H9 (cell line): Measurements from ENCODE around the gene CCNT2. TPM values are rescaled to one million over a fixed set of nuclear protein-coding genes. Genes with fewer than 3 reads are reported as not detected.

Experiments
- DNase-seq: peaks from one replicate; pipeline ENCODE4 v3.0.0-alpha.2; 2017
- H2AFZ ChIP-seq: one replicate; pipeline ENCODE4 v1.6.1; 2013; ENCODE audit warnings: mild to moderate bottlenecking, low read length, control low read depth, moderate library complexity
- H2AK5ac ChIP-seq: 2 replicates; pipeline ENCODE4 v1.6.1; 2013; ENCODE audit warnings: low read length, control low read depth, mixed read lengths; ENCODE audit not compliant: insufficient read length
- H2BK120ac ChIP-seq: one replicate; pipeline ENCODE4 v1.6.1; 2013; ENCODE audit warnings: low read depth, mild to moderate bottlenecking, low read length, control low read depth, inconsistent platforms; ENCODE audit not compliant: poor library complexity, severe bottlenecking
- H2BK12ac ChIP-seq: 2 replicates; pipeline ENCODE4 v1.6.1; 2013; ENCODE audit warnings: low read length, control low read depth, mixed read lengths, low read depth; ENCODE audit not compliant: insufficient read length
- H2BK15ac ChIP-seq: 2 replicates; pipeline ENCODE4 v1.6.1; 2013; ENCODE audit warnings: low read depth, low read length, control low read depth
- H2BK20ac ChIP-seq: one replicate; pipeline ENCODE4 v1.6.1; 2013; ENCODE audit warnings: low read depth, mild to moderate bottlenecking, low read length, control low read depth, inconsistent platforms; ENCODE audit not compliant: poor library complexity, severe bottlenecking
- H2BK5ac ChIP-seq: 2 replicates; pipeline ENCODE4 v1.6.1; 2013; ENCODE audit warnings: low read length, control low read depth, mixed read lengths; ENCODE audit not compliant: insufficient read length
- H3K14ac ChIP-seq: 2 replicates; pipeline ENCODE4 v1.6.1; 2013; ENCODE audit warnings: low read length, control low read depth; ENCODE audit not compliant: insufficient read depth
- H3K18ac ChIP-seq: 2 replicates; pipeline ENCODE4 v1.6.1; 2013; ENCODE audit warnings: low read depth, mild to moderate bottlenecking, mixed read lengths, low read length, control low read depth; ENCODE audit not compliant: insufficient read length
- H3K23ac ChIP-seq: 2 replicates; pipeline ENCODE4 v1.6.1; 2013; ENCODE audit warnings: low read length, control low read depth, mixed read lengths, low read depth; ENCODE audit not compliant: insufficient read length
- H3K23me2 ChIP-seq: 2 replicates; pipeline ENCODE4 v1.6.1; 2013; ENCODE audit warnings: low read depth, mild to moderate bottlenecking, mixed read lengths, low read length, control low read depth; ENCODE audit not compliant: insufficient read length, poor library complexity, severe bottlenecking
- H3K27ac ChIP-seq: 2 replicates; pipeline ENCODE4 v1.5.1; 2013; ENCODE audit warnings: low read length, control low read depth, mixed read lengths, low read depth; ENCODE audit not compliant: insufficient read length
- H3K27me3 ChIP-seq: 2 replicates; pipeline ENCODE4 v1.6.1; 2013; ENCODE audit warnings: low read length, control low read depth, inconsistent platforms; ENCODE audit not compliant: insufficient read depth
- H3K4ac ChIP-seq: 2 replicates; pipeline ENCODE4 v1.6.1; 2013; ENCODE audit warnings: low read depth, mild to moderate bottlenecking, control low read depth, inconsistent platforms, low read length, moderate library complexity
- H3K4me1 ChIP-seq: 2 replicates; pipeline ENCODE4 v1.6.1; 2013; ENCODE audit warnings: low read length, control low read depth, inconsistent platforms; ENCODE audit not compliant: insufficient read depth
- H3K4me2 ChIP-seq: 2 replicates; pipeline ENCODE4 v1.6.1; 2013; ENCODE audit warnings: low read length, control low read depth, mixed read lengths; ENCODE audit not compliant: insufficient read length, insufficient read depth
- H3K56ac ChIP-seq: 2 replicates; pipeline ENCODE4 v1.6.1; 2013; ENCODE audit warnings: low read depth, mild to moderate bottlenecking, mixed read lengths, low read length, control low read depth; ENCODE audit not compliant: insufficient read length
- H3K79me1 ChIP-seq: 2 replicates; pipeline ENCODE4 v1.6.1; 2013; ENCODE audit warnings: low read depth, mild to moderate bottlenecking, moderate library complexity, low read length, control low read depth, inconsistent platforms; ENCODE audit not compliant: insufficient read depth, poor library complexity, severe bottlenecking
- H3K79me2 ChIP-seq: 2 replicates; pipeline ENCODE4 v1.6.1; 2013; ENCODE audit warnings: low read length, control low read depth, inconsistent platforms; ENCODE audit not compliant: insufficient read depth
- H3K9ac ChIP-seq: 2 replicates; pipeline ENCODE4 v1.6.1; 2013; ENCODE audit warnings: low read length, control low read depth, mixed read lengths; ENCODE audit not compliant: insufficient read length; ENCODE audit errors: extremely low read depth
- H3K9me3 ChIP-seq: one replicate; pipeline ENCODE4 v1.6.1; 2013; ENCODE audit warnings: low read depth, low read length, inconsistent platforms; ENCODE audit not compliant: control insufficient read depth
- H3T11ph ChIP-seq: one replicate; pipeline ENCODE4 v1.6.1; 2013; ENCODE audit warnings: mild to moderate bottlenecking, low read length, control low read depth, inconsistent platforms
- H4K20me1 ChIP-seq: one replicate; pipeline ENCODE4 v1.6.1; 2013; ENCODE audit not compliant: control insufficient read depth, insufficient read length, insufficient read depth
- H4K5ac ChIP-seq: 2 replicates; pipeline ENCODE4 v1.6.1; 2013; ENCODE audit warnings: low read depth, mild to moderate bottlenecking, mixed read lengths, low read length, control low read depth; ENCODE audit not compliant: insufficient read length
- H4K8ac ChIP-seq: replicated peaks from 2 replicates; pipeline ENCODE4 v1.6.1; 2013; ENCODE audit warnings: low read length, control low read depth, mixed read lengths, low read depth; ENCODE audit not compliant: insufficient read length
- H4K91ac ChIP-seq: 2 replicates; pipeline ENCODE4 v1.6.1; 2013; ENCODE audit warnings: low read depth, mild to moderate bottlenecking, moderate library complexity, mixed read lengths, low read length, control low read depth; ENCODE audit not compliant: insufficient read length
- H3K27ac Mint-ChIP-seq, 3 experiments: 2 replicates in 2 of 3; 3 replicates in 1 of 3; pipeline ENCODE4 v1.8.0; 2020 to 2021; ENCODE audit warnings: mixed read lengths in 3 of 3, mild to moderate bottlenecking in 1 of 3, moderate library complexity in 1 of 3
- H3K27me3 Mint-ChIP-seq: 2 replicates; pipeline ENCODE4 v1.8.0; 2021; ENCODE audit warnings: low read depth, mild to moderate bottlenecking, moderate library complexity, mixed read lengths
- H3K36me3 Mint-ChIP-seq, 3 experiments: 2 replicates in 2 of 3; 3 replicates in 1 of 3; pipeline ENCODE4 v1.8.0; 2020 to 2021; ENCODE audit warnings: low read depth in 3 of 3, mixed read lengths in 3 of 3; ENCODE audit not compliant: insufficient read depth in 1 of 3
- H3K4me1 Mint-ChIP-seq, 2 experiments: 2 replicates each; pipeline ENCODE4 v1.8.0; 2020; ENCODE audit warnings: mixed read lengths in 2 of 2
- H3K4me3 Mint-ChIP-seq, 2 experiments: 2 replicates in 1 of 2; 3 replicates in 1 of 2; pipeline ENCODE4 v1.8.0; 2020 to 2021; ENCODE audit warnings: mild to moderate bottlenecking in 2 of 2, mixed read lengths in 2 of 2, moderate library complexity in 1 of 2
- H3K9me3 Mint-ChIP-seq, 2 experiments: 2 replicates in 1 of 2; 3 replicates in 1 of 2; pipeline ENCODE4 v1.8.0; 2020; ENCODE audit warnings: mild to moderate bottlenecking in 2 of 2, mixed read lengths in 2 of 2, moderate library complexity in 1 of 2
- WGBS: extraction: QIAGEN DNeasy Blood & Tissue Kit; methylation state at CpG from one replicate; pipeline ENCODE4 v1.1.7; 2013; ENCODE audit warnings: missing lambda C conversion rate, low lambda C conversion rate, mixed read lengths; ENCODE audit not compliant: insufficient read length; ENCODE audit errors: extremely low coverage; 5-methylcytosine and 5-hydroxymethylcytosine counted together
- total RNA-seq: library from RNA; stranded (reverse); gene quantifications from 2 replicates; pipeline ENCODE4 v1.2.1, GENCODE V29; 2021
- TF ChIP-seq, protein P1 (sequence below): fragments of 200-600 bp; sonication (generic); conservative IDR thresholded peaks from 3 replicates; pipeline ENCODE4 v1.8.0; 2021; ENCODE audit warnings: antibody characterized with exemption, mild to moderate bottlenecking

The CCNT2 gene
- total RNA-seq, 1 experiment from 2014 or later: 42.0 TPM

DNA sequence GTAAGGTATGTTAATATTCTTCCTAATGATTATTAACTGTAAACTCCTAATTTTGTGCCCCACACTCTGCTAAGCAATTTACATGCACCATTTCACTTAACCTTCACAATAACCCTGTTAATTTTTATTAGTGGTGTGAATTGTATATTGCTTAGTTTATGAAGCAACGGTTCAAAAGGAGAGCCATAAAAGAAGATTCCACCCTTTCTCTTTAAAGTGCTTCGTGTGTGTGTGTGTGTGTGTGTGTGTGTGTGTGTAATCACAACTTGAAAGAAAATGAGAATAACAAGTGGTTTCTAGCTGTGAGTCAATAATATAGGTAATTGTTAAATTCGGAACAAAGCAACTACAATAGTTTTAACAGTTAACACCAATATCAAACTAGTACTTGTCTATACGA lies 60.6 kb downstream of the CCNT2 start:
- Histone ChIP-seq H3K14ac (no peak overlapping the region), H3K79me2 (no peaks in the 10 kb centered on the region), H2AFZ (no peak overlapping the region), H2BK5ac (no peak overlapping the region), H3K23ac (no peak overlapping the region), H3T11ph (no peak overlapping the region), H3K4ac (no peak overlapping the region), H4K20me1 (no peaks in the 10 kb centered on the region), H4K91ac (no peak overlapping the region), H2BK15ac (no peak overlapping the region), H3K9me3 (no peaks in the 10 kb centered on the region), H2BK20ac (no peak overlapping the region), H3K18ac (no peak overlapping the region), H3K23me2 (no peaks in the 10 kb centered on the region), H2BK120ac (no peak overlapping the region), H3K27me3 (no peaks in the 10 kb centered on the region), H3K56ac (no peak overlapping the region), H4K8ac (no peak overlapping the region), H3K79me1 (no peaks in the 10 kb centered on the region), H2AK5ac (no peak overlapping the region), H3K4me1 (no peaks in the 10 kb centered on the region), H4K5ac (no peak overlapping the region), H3K9ac (no peak overlapping the region), H3K4me2 (no peak overlapping the region), H3K27ac (no peak overlapping the region), H2BK12ac (no peak overlapping the region)
- DNase-seq: no peak
- H3K4me3 Mint-ChIP-seq: no peak overlapping the region
- no peaks in the 10 kb centered on the region for H3K4me1 Mint-ChIP-seq
- H3K36me3 Mint-ChIP-seq: peaks cover 0 to 5% (median under 1%) of the 10 kb centered on the region in 3 experiments; a peak in 2 of 7 replicates
- H3K27me3 Mint-ChIP-seq: no peaks in the 10 kb centered on the region; the same call in 1 of the 2 replicates
- no CpG with 5 or more reads among the region's 4 CpGs for WGBS
- TF ChIP-seq, protein P1, sequence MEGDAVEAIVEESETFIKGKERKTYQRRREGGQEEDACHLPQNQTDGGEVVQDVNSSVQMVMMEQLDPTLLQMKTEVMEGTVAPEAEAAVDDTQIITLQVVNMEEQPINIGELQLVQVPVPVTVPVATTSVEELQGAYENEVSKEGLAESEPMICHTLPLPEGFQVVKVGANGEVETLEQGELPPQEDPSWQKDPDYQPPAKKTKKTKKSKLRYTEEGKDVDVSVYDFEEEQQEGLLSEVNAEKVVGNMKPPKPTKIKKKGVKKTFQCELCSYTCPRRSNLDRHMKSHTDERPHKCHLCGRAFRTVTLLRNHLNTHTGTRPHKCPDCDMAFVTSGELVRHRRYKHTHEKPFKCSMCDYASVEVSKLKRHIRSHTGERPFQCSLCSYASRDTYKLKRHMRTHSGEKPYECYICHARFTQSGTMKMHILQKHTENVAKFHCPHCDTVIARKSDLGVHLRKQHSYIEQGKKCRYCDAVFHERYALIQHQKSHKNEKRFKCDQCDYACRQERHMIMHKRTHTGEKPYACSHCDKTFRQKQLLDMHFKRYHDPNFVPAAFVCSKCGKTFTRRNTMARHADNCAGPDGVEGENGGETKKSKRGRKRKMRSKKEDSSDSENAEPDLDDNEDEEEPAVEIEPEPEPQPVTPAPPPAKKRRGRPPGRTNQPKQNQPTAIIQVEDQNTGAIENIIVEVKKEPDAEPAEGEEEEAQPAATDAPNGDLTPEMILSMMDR: no peak
- no peak overlapping the region for H3K27ac Mint-ChIP-seq
- H3K9me3 Mint-ChIP-seq: peaks cover 2 to 7% of the 10 kb centered on the region in 2 experiments; a peak in 4 of 5 replicates
